RWPE2 (cell line): ENCODE results near the gene MSI2.

ENCODE experiments used
- ATAC-seq: fragments of 200-7000 bp; cut with Tn5 transposase; 3 replicates; pipeline ENCODE4 v1.9.1; 2021; ENCODE audit warnings: low read depth
- DNase-seq: peaks from one replicate; pipeline ENCODE4 v3.0.0-alpha.2; 2020; ENCODE audit warnings: low spot score
- H3K27ac ChIP-seq: fragments of 450-650 bp; 2 replicates; pipeline ENCODE4 v1.5.1; 2017; ENCODE audit warnings: mild to moderate bottlenecking; ENCODE audit not compliant: poor library complexity, severe bottlenecking
- H3K27me3 ChIP-seq: fragments of 250-450 bp; sonication (Bioruptor Pico); 2 replicates; pipeline ENCODE4 v1.5.1; 2021; ENCODE audit warnings: mild to moderate bottlenecking, moderate library complexity; ENCODE audit not compliant: insufficient read depth, poor library complexity, severe bottlenecking
- H3K36me3 ChIP-seq: fragments of 250-450 bp; sonication (Bioruptor Pico); 2 replicates; pipeline ENCODE4 v1.5.1; 2020; ENCODE audit warnings: low read depth, mild to moderate bottlenecking, moderate library complexity
- H3K4me1 ChIP-seq: fragments of 250-450 bp; sonication (Bioruptor Pico); 2 replicates; pipeline ENCODE4 v1.5.1; 2021; ENCODE audit warnings: mild to moderate bottlenecking, moderate library complexity; ENCODE audit not compliant: insufficient read depth, poor library complexity, severe bottlenecking
- H3K4me3 ChIP-seq: fragments of 250-450 bp; sonication (Bioruptor Pico); 2 replicates; pipeline ENCODE4 v1.5.1; 2021; ENCODE audit warnings: mild to moderate bottlenecking, moderate library complexity; ENCODE audit not compliant: severe bottlenecking
- H3K9me3 ChIP-seq: fragments of 250-450 bp; sonication (Bioruptor Pico); 2 replicates; pipeline ENCODE4 v1.5.1; 2021; ENCODE audit warnings: mild to moderate bottlenecking, moderate library complexity; ENCODE audit not compliant: severe bottlenecking
- TF ChIP-seq, protein P1 (sequence below): fragments of 450-650 bp; IDR thresholded peaks from one replicate; pipeline ENCODE4 v1.5.1; 2017; ENCODE audit warnings: mild to moderate bottlenecking, moderate library complexity; ENCODE audit not compliant: poor library complexity, severe bottlenecking

Gene MSI2

GRCh38 chr17:57343717-57344116 lies 87.4 kb downstream of the MSI2 start:
- no peak overlapping the region for H3K4me3 ChIP-seq
- H3K36me3 ChIP-seq = no peaks in the 10 kb centered on the region
- no peak overlapping the region for H3K27ac ChIP-seq
- DNase-seq (no peak), ATAC-seq (no peak)
- TF ChIP-seq, protein P1, sequence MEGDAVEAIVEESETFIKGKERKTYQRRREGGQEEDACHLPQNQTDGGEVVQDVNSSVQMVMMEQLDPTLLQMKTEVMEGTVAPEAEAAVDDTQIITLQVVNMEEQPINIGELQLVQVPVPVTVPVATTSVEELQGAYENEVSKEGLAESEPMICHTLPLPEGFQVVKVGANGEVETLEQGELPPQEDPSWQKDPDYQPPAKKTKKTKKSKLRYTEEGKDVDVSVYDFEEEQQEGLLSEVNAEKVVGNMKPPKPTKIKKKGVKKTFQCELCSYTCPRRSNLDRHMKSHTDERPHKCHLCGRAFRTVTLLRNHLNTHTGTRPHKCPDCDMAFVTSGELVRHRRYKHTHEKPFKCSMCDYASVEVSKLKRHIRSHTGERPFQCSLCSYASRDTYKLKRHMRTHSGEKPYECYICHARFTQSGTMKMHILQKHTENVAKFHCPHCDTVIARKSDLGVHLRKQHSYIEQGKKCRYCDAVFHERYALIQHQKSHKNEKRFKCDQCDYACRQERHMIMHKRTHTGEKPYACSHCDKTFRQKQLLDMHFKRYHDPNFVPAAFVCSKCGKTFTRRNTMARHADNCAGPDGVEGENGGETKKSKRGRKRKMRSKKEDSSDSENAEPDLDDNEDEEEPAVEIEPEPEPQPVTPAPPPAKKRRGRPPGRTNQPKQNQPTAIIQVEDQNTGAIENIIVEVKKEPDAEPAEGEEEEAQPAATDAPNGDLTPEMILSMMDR = no peak
- no peaks in the 10 kb centered on the region for H3K4me1 ChIP-seq
- H3K27me3 ChIP-seq = no peaks in the 10 kb centered on the region
- H3K9me3 ChIP-seq = no peaks in the 10 kb centered on the region

GRCh38 chr17:57344261-57344660 lies 87.9 kb downstream of the MSI2 start:
- Histone ChIP-seq H3K27me3 (no peaks in the 10 kb centered on the region), H3K4me1 (no peaks in the 10 kb centered on the region), H3K4me3 (no peak overlapping the region), H3K27ac (no peak overlapping the region), H3K36me3 (no peaks in the 10 kb centered on the region), H3K9me3 (no peaks in the 10 kb centered on the region)
- DNase-seq (no peak), ATAC-seq (no peak)
- TF ChIP-seq, protein P1 = no peak

DNA sequence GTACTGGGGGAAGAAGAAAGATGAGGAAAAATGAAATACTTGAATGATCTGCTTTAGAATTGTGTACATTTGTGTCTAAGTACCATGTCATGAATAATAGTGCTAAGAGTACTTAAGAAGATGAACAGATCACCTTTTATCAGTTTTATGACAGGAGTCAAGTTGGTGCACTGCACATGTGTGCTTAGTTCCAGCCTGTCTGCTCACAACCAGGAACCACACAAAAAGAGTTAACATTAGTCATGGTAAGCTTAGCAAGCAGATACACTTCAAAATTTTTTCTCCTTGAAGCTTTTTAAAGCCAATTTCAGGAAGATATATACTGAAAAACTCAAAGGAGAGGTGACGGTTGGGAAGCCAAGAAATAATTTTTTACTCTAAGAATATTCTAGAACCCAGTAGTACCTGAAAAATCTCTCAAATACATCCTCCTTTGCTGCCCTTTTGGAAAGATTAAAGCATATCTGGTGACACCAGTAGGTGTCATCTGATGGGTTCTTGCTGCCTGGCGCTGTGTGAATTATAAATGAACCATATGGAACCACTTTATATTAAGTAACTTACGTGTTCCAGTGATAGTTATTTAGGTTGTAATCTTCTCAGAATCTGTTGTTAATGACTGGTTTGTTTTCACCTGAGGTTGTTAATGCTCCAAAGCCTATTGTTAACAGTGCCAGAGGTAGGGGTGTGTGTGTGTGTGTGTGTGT lies 93.4 kb downstream of the MSI2 start:
- H3K36me3 ChIP-seq = no peaks in the 10 kb centered on the region

DNA sequence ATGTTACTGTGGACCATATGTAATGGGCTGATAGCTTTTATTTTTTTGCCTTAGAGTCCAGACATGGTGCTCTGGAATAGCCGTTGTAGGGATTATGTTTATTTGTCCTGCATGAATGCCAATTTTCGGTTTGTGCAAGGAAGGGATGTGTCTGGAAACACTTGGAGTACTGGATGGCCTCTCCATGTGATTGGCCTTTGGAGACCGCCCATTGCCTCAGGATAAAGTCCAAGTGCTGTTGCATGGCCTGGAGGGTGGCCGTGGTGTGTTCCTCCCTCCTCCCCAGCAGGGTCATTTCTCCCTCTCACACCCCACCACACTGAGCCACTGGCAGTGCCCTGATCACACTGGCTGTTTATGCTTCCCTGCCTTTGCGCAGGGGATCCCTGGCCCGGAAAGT lies 93.9 kb downstream of the MSI2 start:
- ATAC-seq (no peak), DNase-seq (no peak)
- Histone ChIP-seq H3K4me1 (no peaks in the 10 kb centered on the region), H3K27me3 (no peaks in the 10 kb centered on the region), H3K4me3 (no peak overlapping the region), H3K27ac (no peak overlapping the region), H3K36me3 (no peaks in the 10 kb centered on the region), H3K9me3 (no peaks in the 10 kb centered on the region)
- TF ChIP-seq, protein P1 = no peak

More for the DNA sequence above, 93.4 kb downstream of the MSI2 start:
- DNase-seq = no peak
- no peaks in the 10 kb centered on the region for H3K4me1 ChIP-seq
- ATAC-seq = no peak
- no peak overlapping the region for H3K4me3 ChIP-seq
- TF ChIP-seq, protein P1 = no peak
- H3K27me3 ChIP-seq = no peaks in the 10 kb centered on the region
- no peak overlapping the region for H3K27ac ChIP-seq
- H3K9me3 ChIP-seq = no peaks in the 10 kb centered on the region

GRCh38 chr17:57352665-57353175 lies 96.4 kb downstream of the MSI2 start:
- TF ChIP-seq, protein P1 = no peak
- H3K4me1 ChIP-seq = peaks cover 8% of the 10 kb centered on the region
- H3K27ac ChIP-seq = no peak overlapping the region
- H3K36me3 ChIP-seq = no peaks in the 10 kb centered on the region
- H3K27me3 ChIP-seq = no peaks in the 10 kb centered on the region
- ATAC-seq = no peak
- no peaks in the 10 kb centered on the region for H3K9me3 ChIP-seq
- no peak for DNase-seq
- H3K4me3 ChIP-seq = no peak overlapping the region
